ENCODE measurements around the gene FCGR2B.
"Not testable (repeated sequence)": the region's sequence is repeated elsewhere in the genome, so short reads cannot be mapped to it uniquely, and the experiment has no call there.

DNA sequence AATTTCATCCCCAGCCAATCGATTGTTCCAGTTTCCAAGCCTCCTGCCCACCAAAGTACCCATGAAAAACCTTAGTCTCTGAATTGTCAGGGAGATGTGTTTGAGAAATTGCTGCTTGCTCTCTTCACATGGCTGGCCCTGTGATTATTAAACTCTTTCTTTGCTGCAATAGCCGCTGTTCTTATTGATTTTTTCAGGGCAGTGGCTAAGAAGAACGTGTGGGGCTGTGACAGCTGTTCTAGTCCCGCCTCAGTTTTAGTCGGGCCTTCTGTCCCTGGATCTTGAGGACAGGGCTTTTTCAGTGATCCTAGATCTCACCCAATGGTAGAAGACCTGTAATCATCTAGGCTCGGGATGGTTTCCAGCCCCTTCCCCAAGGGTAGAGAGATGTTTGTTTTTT lies 9.0 kb upstream of the FCGR2B start:
- TF ChIP-seq, protein P1, sequence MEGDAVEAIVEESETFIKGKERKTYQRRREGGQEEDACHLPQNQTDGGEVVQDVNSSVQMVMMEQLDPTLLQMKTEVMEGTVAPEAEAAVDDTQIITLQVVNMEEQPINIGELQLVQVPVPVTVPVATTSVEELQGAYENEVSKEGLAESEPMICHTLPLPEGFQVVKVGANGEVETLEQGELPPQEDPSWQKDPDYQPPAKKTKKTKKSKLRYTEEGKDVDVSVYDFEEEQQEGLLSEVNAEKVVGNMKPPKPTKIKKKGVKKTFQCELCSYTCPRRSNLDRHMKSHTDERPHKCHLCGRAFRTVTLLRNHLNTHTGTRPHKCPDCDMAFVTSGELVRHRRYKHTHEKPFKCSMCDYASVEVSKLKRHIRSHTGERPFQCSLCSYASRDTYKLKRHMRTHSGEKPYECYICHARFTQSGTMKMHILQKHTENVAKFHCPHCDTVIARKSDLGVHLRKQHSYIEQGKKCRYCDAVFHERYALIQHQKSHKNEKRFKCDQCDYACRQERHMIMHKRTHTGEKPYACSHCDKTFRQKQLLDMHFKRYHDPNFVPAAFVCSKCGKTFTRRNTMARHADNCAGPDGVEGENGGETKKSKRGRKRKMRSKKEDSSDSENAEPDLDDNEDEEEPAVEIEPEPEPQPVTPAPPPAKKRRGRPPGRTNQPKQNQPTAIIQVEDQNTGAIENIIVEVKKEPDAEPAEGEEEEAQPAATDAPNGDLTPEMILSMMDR (IDR thresholded peaks at IDR 0.05) = not testable (repeated sequence)
- not testable (repeated sequence) for TF ChIP-seq POLR2AphosphoS5 (IDR thresholded peaks at IDR 0.05; ENCODE audit: low read depth, low read length); SIN3A (IDR thresholded peaks at IDR 0.05; ENCODE audit: borderline replicate concordance, insufficient read depth, low read depth, low read length); TCF7L2 (IDR thresholded peaks at IDR 0.05; ENCODE audit: low read depth, low read length); REST (IDR thresholded peaks at IDR 0.05; ENCODE audit: insufficient read depth in 1 of 2, low read depth in 2 of 2, low read length in 1 of 2)
